Measurements from ENCODE around the gene ZNF865. TPM values are rescaled to one million over a fixed set of nuclear protein-coding genes. Genes with fewer than 3 reads are reported as not detected.
A peak's percentile ranks its signal among the peaks of the same experiment; 100 is the strongest.

Gene ZNF865
- polyA plus RNA-seq, 1 donor from 2014 or later: 1.7 TPM

- Histone ChIP-seq H3K4me2 (ENCODE audit: low read length) (peak within 1 kb of the TSS; percentile 99), H3K79me2 (replicated peaks; ENCODE audit: insufficient read depth, low read length) (peaks cover 21% of the 10 kb centered on the region), H3K9me2 (ENCODE audit: insufficient read depth, low read length) (no peaks in the 10 kb centered on the region), H2AFZ (ENCODE audit: low read depth, low read length) (peak within 1 kb of the TSS; percentile 61), H4K20me1 (ENCODE audit: insufficient read depth) (no peaks in the 10 kb centered on the region), H3F3A (ENCODE audit: insufficient read depth, low read length, poor library complexity, severe bottlenecking) (no peaks in the 10 kb centered on the region), H3K27me3 (ENCODE audit: insufficient read depth, low read depth, low read length) (no peaks in the 10 kb centered on the region), H3K27ac (ENCODE audit: low read length) (peak within 1 kb of the TSS; percentile 81), H3K9me3 (ENCODE audit: low read length) (no peaks in the 10 kb centered on the region), H3K9ac (ENCODE audit: low read length) (peak within 1 kb of the TSS; percentile 98), H3K36me3 (ENCODE audit: insufficient read depth, low read length) (no peaks in the 10 kb centered on the region), H3K4me3 (ENCODE audit: low read length) (peak within 1 kb of the TSS; percentile 94)
- no peak for TF ChIP-seq RAD21 (conservative IDR thresholded peaks at IDR 0.05)
- peak; percentile 74 for TF ChIP-seq POLR2AphosphoS5 (IDR thresholded peaks at IDR 0.05)
- TF ChIP-seq MXI1 (conservative IDR thresholded peaks at IDR 0.05; ENCODE audit: poor library complexity, severe bottlenecking): peak; percentile 39
- peak; percentile 4 for TF ChIP-seq REST (IDR thresholded peaks at IDR 0.05; ENCODE audit: borderline replicate concordance)
- peak; percentile 4 for TF ChIP-seq SMC3 (conservative IDR thresholded peaks at IDR 0.05; ENCODE audit: poor library complexity)
- TF ChIP-seq EZH2 (IDR thresholded peaks at IDR 0.05; ENCODE audit: borderline replicate concordance, insufficient read depth, low read length, poor library complexity, severe bottlenecking): no peak
Observed at GRCh38 chr19:55580628-55581144, 24.8 kb upstream of the ZNF865 start, which contains the start of gene ZNF579. Gene ZNF579 (minus strand): TSS chr19:55580848. CDS start chr19:55579639, 1,209 bp downstream.

GRCh38 chr19:55581145-55581822 lies 24.2 kb upstream of the ZNF865 start:
- Histone ChIP-seq H3K27me3 (ENCODE audit: insufficient read depth, low read depth, low read length) (no peaks in the 10 kb centered on the region), H3F3A (ENCODE audit: insufficient read depth, low read length, poor library complexity, severe bottlenecking) (no peaks in the 10 kb centered on the region), H3K27ac (ENCODE audit: low read length) (peak overlapping the region; percentile 81), H3K9ac (ENCODE audit: low read length) (peak overlapping the region; percentile 98), H3K9me2 (ENCODE audit: insufficient read depth, low read length) (no peaks in the 10 kb centered on the region), H3K36me3 (ENCODE audit: insufficient read depth, low read length) (no peaks in the 10 kb centered on the region), H2AFZ (ENCODE audit: low read depth, low read length) (peak overlapping the region; percentile 61), H3K4me3 (ENCODE audit: low read length) (peak overlapping the region; percentile 94), H3K79me2 (replicated peaks; ENCODE audit: insufficient read depth, low read length) (peaks cover 21% of the 10 kb centered on the region), H3K4me2 (ENCODE audit: low read length) (peak overlapping the region; percentile 48), H4K20me1 (ENCODE audit: insufficient read depth) (no peaks in the 10 kb centered on the region), H3K9me3 (ENCODE audit: low read length) (no peaks in the 10 kb centered on the region)
- TF ChIP-seq REST (IDR thresholded peaks at IDR 0.05; ENCODE audit: borderline replicate concordance) (no peak), SMC3 (conservative IDR thresholded peaks at IDR 0.05; ENCODE audit: poor library complexity) (no peak), TAF1 (IDR thresholded peaks at IDR 0.05; ENCODE audit: low read depth) (no peak), MXI1 (conservative IDR thresholded peaks at IDR 0.05; ENCODE audit: poor library complexity, severe bottlenecking) (no peak), RAD21 (conservative IDR thresholded peaks at IDR 0.05) (no peak), POLR2AphosphoS5 (IDR thresholded peaks at IDR 0.05) (no peak), CTCF (IDR thresholded peaks at IDR 0.05; ENCODE audit: poor library complexity, severe bottlenecking) (no peak), EZH2 (IDR thresholded peaks at IDR 0.05; ENCODE audit: borderline replicate concordance, insufficient read depth, low read length, poor library complexity, severe bottlenecking) (no peak), EP300 (conservative IDR thresholded peaks at IDR 0.05; ENCODE audit: poor library complexity, severe bottlenecking) (no peak)
